Prostate gland (tissue), 2 donors: ENCODE measurements around the gene FAM53B. TPM values are rescaled to one million over a fixed set of nuclear protein-coding genes. Genes with fewer than 3 reads are reported as not detected.

Source experiments
- DNase-seq: peaks from one replicate; pipeline ENCODE4 v3.0.0-alpha.2; 2019; ENCODE audit warnings: low spot score
- H3K27ac ChIP-seq, 2 donors: fragments of 200-600 bp; sonication (generic); 2 replicates each; pipeline ENCODE4 v1.5.1; 2017 to 2019
- H3K27me3 ChIP-seq: fragments of 200-600 bp; sonication (generic); replicated peaks from 2 replicates; pipeline ENCODE4 v1.5.1; 2019; ENCODE audit not compliant: insufficient read depth
- H3K36me3 ChIP-seq, 2 donors: fragments of 200-600 bp; sonication (generic); 1 replicate in 1 of 2; 2 replicates in 1 of 2; pipeline versions ENCODE4 v1.5.1 to v1.8.1; 2017 to 2019
- H3K4me1 ChIP-seq: fragments of 200-600 bp; sonication (generic); replicated peaks from 2 replicates; pipeline ENCODE4 v1.5.1; 2019
- H3K4me3 ChIP-seq, 2 donors: fragments of 200-600 bp; sonication (generic); 2 replicates each; pipeline ENCODE4 v1.5.1; 2017 to 2019
- H3K9me3 ChIP-seq: fragments of 200-600 bp; sonication (generic); 2 replicates; pipeline ENCODE4 v1.5.1; 2017
- CTCF ChIP-seq, 4 experiments: fragments of 200-600 bp in 2 of 4; fragments of 450-650 bp in 2 of 4; sonication (generic) in 2 of 4; IDR thresholded peaks; 1 replicate in 3 of 4; 2 replicates in 1 of 4; pipeline ENCODE4 v1.5.1; 2016 to 2019; ENCODE audit warnings: antibody characterized with exemption in 4 of 4, mild to moderate bottlenecking in 2 of 4, moderate library complexity in 2 of 4
- POLR2A ChIP-seq: fragments of 450-650 bp; IDR thresholded peaks from one replicate; pipeline ENCODE4 v1.6.1; 2016; ENCODE audit warnings: antibody characterized with exemption, mild to moderate bottlenecking
- POLR2AphosphoS5 ChIP-seq: sonication (generic); formaldehyde crosslinking; IDR thresholded peaks from one replicate; pipeline ENCODE4 v1.6.1; 2017; ENCODE audit warnings: antibody characterized with exemption
- WGBS: methylation state at CpG from one replicate; pipeline ENCODE4 v1.1.5; 2018; 5-methylcytosine and 5-hydroxymethylcytosine counted together
- intact Hi-C: fragments of 100-400 bp; cut with DNase I; formaldehyde crosslinking; loops from one replicate; pipeline ENCODE4 v1.14.2; 2022
- total RNA-seq, 2 donors: library from RNA; depleted of rRNA; stranded (reverse); fragments of >200 nt; gene quantifications; one replicate each; pipeline ENCODE4 v1.1.0, GENCODE V29; 2016

FAM53B gene
- total RNA-seq, 2 donors from 2014 or later = 28.9 to 101 TPM

- Histone ChIP-seq H3K36me3 (no peaks in the 10 kb centered on the region), H3K4me1 (peaks cover 16% of the 10 kb centered on the region), H3K27ac (peak overlapping the region; percentile 58 to 67), H3K4me3 (no peak overlapping the region), H3K27me3 (no peaks in the 10 kb centered on the region), H3K9me3 (no peaks in the 10 kb centered on the region)
- DNase-seq = no peak
- no peak for TF ChIP-seq POLR2AphosphoS5
- no peak for TF ChIP-seq CTCF (IDR thresholded peaks at IDR 0.05)
- TF ChIP-seq POLR2A = no peak
- intact Hi-C loops = no loop called here
- WGBS = 37% methylated on average over 14 of the region's 14 CpGs
These were observed 11.1 kb downstream of the FAM53B start for GRCh38 chr10:124732931-124733570.

- Histone ChIP-seq H3K27me3 (no peaks in the 10 kb centered on the region), H3K4me1 (peaks cover 21% of the 10 kb centered on the region), H3K27ac (no peak overlapping the region), H3K9me3 (no peaks in the 10 kb centered on the region), H3K36me3 (no peaks in the 10 kb centered on the region), H3K4me3 (no peak overlapping the region)
- TF ChIP-seq POLR2AphosphoS5 (no peak), CTCF (IDR thresholded peaks at IDR 0.05) (no peak), POLR2A (no peak)
- DNase-seq = no peak
- intact Hi-C loops = no loop called here
- 84% methylated on average over 9 of the region's 9 CpGs for WGBS
These were observed 12.6 kb downstream of the FAM53B start for GRCh38 chr10:124731551-124731950.

GRCh38 chr10:124730790-124731189 is 13.4 kb downstream of the FAM53B start:
- H3K27ac ChIP-seq = no peak overlapping the region
- intact Hi-C loops = no loop called here

DNA sequence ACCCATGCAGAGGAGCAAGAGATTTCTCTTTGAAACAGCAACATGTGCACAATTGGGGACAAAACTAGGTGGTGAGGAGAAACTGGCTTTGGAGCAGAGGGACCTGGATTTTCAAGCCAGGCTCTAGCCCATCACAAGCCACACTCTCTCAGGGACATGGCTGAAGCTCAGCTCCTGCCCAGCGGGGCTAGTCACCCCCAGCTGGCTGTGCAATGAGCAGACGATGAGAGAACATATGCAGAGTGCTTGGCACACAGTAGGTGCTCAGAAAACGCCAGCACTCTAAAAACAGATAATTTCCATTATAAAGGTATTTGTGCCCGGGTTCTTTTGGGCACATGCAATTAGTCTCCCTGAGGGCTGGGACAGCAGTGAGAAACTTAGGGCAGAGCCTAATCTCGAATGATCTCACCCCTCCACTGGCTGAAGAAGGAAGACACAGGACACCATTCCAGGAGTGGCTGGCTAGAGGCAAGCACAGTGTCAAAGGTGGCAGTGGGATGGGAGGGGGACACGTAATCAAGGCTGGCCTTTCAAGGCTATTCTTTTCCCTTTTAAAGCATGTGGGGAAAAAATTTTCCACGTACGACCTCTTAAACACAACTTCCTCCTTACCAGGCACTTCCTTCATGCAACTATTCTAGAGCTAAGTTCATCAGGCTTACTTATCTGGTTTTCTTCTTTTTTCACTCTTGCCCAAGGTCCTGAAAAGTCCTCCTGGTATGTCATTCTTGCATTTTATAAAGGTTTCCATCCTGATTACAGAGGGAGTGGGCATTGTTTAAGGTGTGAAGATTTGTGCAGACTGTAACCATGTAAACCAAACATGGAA is 15.1 kb downstream of the FAM53B start:
- no peaks in the 10 kb centered on the region for H3K36me3 ChIP-seq
- no peaks in the 10 kb centered on the region for H3K9me3 ChIP-seq
- H3K27me3 ChIP-seq = no peaks in the 10 kb centered on the region
- no peak overlapping the region for H3K4me3 ChIP-seq
- peaks cover 17% of the 10 kb centered on the region for H3K4me1 ChIP-seq
- DNase-seq = no peak
- peak overlapping the region in 1 of 2 donors; percentile 50 for H3K27ac ChIP-seq
- intact Hi-C loops = no loop called here
- WGBS = 64% methylated on average over 8 of the region's 8 CpGs
- no peak for TF ChIP-seq POLR2A

More at GRCh38 chr10:124730790-124731189, 13.4 kb downstream of the FAM53B start:
- H3K4me1 ChIP-seq = peaks cover 17% of the 10 kb centered on the region
- no peaks in the 10 kb centered on the region for H3K27me3 ChIP-seq
- no peaks in the 10 kb centered on the region for H3K9me3 ChIP-seq
- TF ChIP-seq POLR2AphosphoS5 (no peak), POLR2A (no peak), CTCF (IDR thresholded peaks at IDR 0.05) (no peak)
- WGBS = 61% methylated on average over 3 of the region's 3 CpGs
- DNase-seq = no peak
- H3K4me3 ChIP-seq = no peak overlapping the region
- H3K36me3 ChIP-seq = no peaks in the 10 kb centered on the region

DNA sequence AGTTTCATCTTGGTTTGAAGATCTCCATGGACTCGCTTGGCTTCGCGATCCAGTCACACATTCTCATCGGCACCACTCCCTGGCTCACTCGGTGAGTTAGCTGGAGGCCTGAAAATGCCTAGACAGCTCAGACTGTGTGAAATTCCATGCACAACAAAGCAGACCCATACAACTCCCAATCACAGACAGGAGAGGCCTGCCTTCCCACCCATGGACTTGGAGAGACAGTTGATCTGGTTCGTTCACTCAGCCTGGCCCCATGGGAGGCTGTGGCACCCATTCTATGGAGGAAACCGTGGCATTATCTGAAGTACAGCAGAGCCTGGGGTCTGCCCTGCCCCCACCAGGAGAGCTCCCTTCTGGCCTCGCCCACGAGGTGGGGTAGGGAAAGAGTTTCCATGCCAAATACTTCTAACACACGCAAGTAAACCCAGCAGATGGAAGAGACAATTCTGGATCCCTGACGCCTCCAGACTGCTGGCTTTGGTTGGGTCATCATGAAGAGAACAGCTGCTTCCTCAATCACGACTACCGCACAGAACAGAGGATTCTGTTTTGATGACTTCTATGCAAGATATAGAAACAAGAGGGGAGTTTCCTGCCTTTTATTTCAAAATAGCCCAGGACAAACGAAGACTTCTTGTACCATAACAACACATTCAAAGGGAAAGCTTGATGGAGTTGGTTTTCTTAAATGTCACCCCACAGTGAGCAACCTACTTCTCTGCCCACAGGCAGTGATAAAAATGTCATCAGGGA is 15.9 kb downstream of the FAM53B start:
- H3K36me3 ChIP-seq = no peaks in the 10 kb centered on the region
- H3K27me3 ChIP-seq = no peaks in the 10 kb centered on the region
- no peaks in the 10 kb centered on the region for H3K9me3 ChIP-seq
- intact Hi-C loops = no loop called here
- TF ChIP-seq CTCF (IDR thresholded peaks at IDR 0.05) (no peak), POLR2AphosphoS5 (peak; percentile 15)
- H3K27ac ChIP-seq = peak overlapping the region; percentile 8 to 50
- WGBS = 64% methylated on average over 14 of the region's 14 CpGs
- no peak overlapping the region for H3K4me3 ChIP-seq
- H3K4me1 ChIP-seq = peaks cover 23% of the 10 kb centered on the region
- DNase-seq = no peak
